CD4-positive, alpha-beta T cell treated with Interleukin-6 at 100 ng/mL for 8 hours (primary cell): ENCODE results near the gene BHLHE41.

Experiments used
- DNase-seq: peaks from one replicate; pipeline ENCODE4 v3.0.0-alpha.2; 2020; ENCODE audit warnings: mixed read lengths, low spot score

Gene BHLHE41

DNA sequence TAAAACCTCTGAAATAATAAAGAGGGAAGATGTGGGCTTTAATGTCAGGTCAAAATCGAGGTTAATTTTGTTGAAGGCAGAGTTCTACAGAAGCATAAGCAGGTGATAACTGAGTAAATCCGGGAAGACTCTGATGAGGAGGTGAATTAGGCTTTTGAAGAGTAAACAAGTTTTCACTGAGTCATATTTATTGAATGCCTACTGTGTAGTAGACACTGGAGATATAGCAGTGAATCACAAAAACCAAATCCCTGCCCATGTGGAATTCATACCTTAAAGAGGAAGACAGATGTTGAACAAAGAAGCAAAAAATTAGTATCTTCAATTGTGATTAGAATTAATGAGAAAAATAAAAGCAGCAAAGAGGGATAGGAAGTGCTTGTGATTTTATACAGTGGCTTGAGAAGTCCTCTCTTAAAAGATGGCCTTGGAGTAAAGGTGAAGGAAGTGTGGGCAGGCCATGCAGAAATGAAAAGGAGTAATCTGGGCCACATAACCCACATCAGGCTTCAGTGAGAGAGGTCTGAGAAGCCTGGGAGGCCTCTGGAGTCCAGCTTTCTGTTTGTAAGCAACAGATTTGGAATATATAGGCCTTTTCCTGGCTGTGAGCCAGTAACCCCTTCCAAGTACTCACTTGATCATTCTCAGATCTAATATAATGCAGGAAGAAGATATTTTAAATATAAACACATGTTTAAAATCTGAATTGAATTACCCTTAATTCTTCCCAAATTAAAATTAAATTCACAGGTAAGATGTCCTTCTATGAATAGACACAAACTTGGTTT, 46.7 kb downstream of the BHLHE41 start:
- DNase-seq: no peak
